Tibial nerve (tissue), 4 donors: ENCODE results near the gene WNT3A. TPM values are rescaled to one million over a fixed set of nuclear protein-coding genes. Genes with fewer than 3 reads are reported as not detected.

Experiments used
- DNase-seq, 2 donors: peaks; one replicate each; pipeline ENCODE4 v3.0.0-alpha.2; 2019; ENCODE audit warnings: low spot score in 2 of 2
- H3K27ac ChIP-seq, 4 donors: fragments of 200-600 bp; sonication (generic) in 3 of 4; one replicate each; pipeline ENCODE4 v1.5.1; 2017 to 2019; ENCODE audit warnings: mild to moderate bottlenecking in 1 of 4
- H3K27me3 ChIP-seq, 2 donors: fragments of 200-600 bp; sonication (generic) in 1 of 2; one replicate each; pipeline versions ENCODE4 v1.5.1 to v1.6.0; 2017 to 2019
- H3K36me3 ChIP-seq, 3 donors: fragments of 200-600 bp; sonication (generic); one replicate each; pipeline ENCODE4 v1.5.1; 2018 to 2019
- H3K4me1 ChIP-seq, 4 donors: fragments of 200-600 bp; sonication (generic) in 3 of 4; one replicate each; pipeline ENCODE4 v1.5.1; 2017 to 2019
- H3K4me3 ChIP-seq, 4 donors: fragments of 200-600 bp; sonication (generic) in 3 of 4; one replicate each; pipeline ENCODE4 v1.5.1; 2017 to 2019; ENCODE audit warnings: mild to moderate bottlenecking in 1 of 4, moderate library complexity in 1 of 4
- H3K9me3 ChIP-seq, 4 donors: fragments of 200-600 bp; sonication (generic) in 3 of 4; one replicate each; pipeline ENCODE4 v1.5.1; 2017 to 2019
- CTCF ChIP-seq, 5 experiments: fragments of 200-600 bp in 3 of 5; fragments of 450-650 bp in 2 of 5; sonication (generic) in 3 of 5; IDR thresholded peaks; one replicate each; pipeline ENCODE4 v1.5.1; 2016 to 2019; ENCODE audit warnings: antibody characterized with exemption in 5 of 5, mild to moderate bottlenecking in 3 of 5, moderate library complexity in 2 of 5
- EP300 ChIP-seq, 2 donors: sonication (generic); formaldehyde crosslinking; IDR thresholded peaks; one replicate each; pipeline ENCODE4 v1.6.1; 2017; ENCODE audit warnings: antibody characterized with exemption in 2 of 2, mild to moderate bottlenecking in 1 of 2
- POLR2A ChIP-seq, 2 donors: fragments of 450-650 bp; IDR thresholded peaks; one replicate each; pipeline ENCODE4 v1.6.1; 2017; ENCODE audit warnings: antibody characterized with exemption in 2 of 2, mild to moderate bottlenecking in 2 of 2, moderate library complexity in 2 of 2
- WGBS, 2 donors: methylation state at CpG; one replicate each; pipeline ENCODE4 v1.1.5; 2018; 5-methylcytosine and 5-hydroxymethylcytosine counted together
- total RNA-seq, 4 donors: library from RNA; depleted of rRNA; stranded (reverse); fragments of >200 nt; gene quantifications; one replicate each; pipeline ENCODE4 v1.1.0, GENCODE V29; 2016

Gene WNT3A
- total RNA-seq, 4 donors from 2014 or later: not detected

GRCh38 chr1:228076796-228077430 is 70.1 kb downstream of the WNT3A start:
- no peak overlapping the region for H3K27ac ChIP-seq
- no peaks in the 10 kb centered on the region for H3K36me3 ChIP-seq
- WGBS, 2 donors: 68 to 76% methylated on average over 9 of the region's 9 CpGs
- H3K9me3 ChIP-seq: no peaks in the 10 kb centered on the region
- H3K4me3 ChIP-seq: no peak overlapping the region
- H3K4me1 ChIP-seq: peaks cover 0 to 32% (median 10%) of the 10 kb centered on the region in 4 donors
- no peak for DNase-seq
- TF ChIP-seq EP300 (IDR thresholded peaks at IDR 0.05) (no peak), CTCF (IDR thresholded peaks at IDR 0.05) (no peak), POLR2A (IDR thresholded peaks at IDR 0.05) (no peak)
- no peaks in the 10 kb centered on the region for H3K27me3 ChIP-seq

GRCh38 chr1:228077565-228078330 is 71.0 kb downstream of the WNT3A start:
- Histone ChIP-seq H3K27me3 (no peaks in the 10 kb centered on the region), H3K36me3 (no peaks in the 10 kb centered on the region), H3K9me3 (no peaks in the 10 kb centered on the region), H3K27ac (no peak overlapping the region), H3K4me3 (no peak overlapping the region), H3K4me1 (peaks cover 0 to 32% (median 10%) of the 10 kb centered on the region in 4 donors)
- TF ChIP-seq POLR2A (IDR thresholded peaks at IDR 0.05): no peak
- TF ChIP-seq EP300 (IDR thresholded peaks at IDR 0.05): no peak
- no peak for TF ChIP-seq CTCF (IDR thresholded peaks at IDR 0.05)
- WGBS, 2 donors: 63 to 76% methylated on average over 10 of the region's 10 CpGs
- DNase-seq: no peak

- Histone ChIP-seq H3K27me3 (no peaks in the 10 kb centered on the region), H3K36me3 (no peaks in the 10 kb centered on the region), H3K9me3 (no peaks in the 10 kb centered on the region), H3K4me1 (peaks cover 0 to 27% (median 12%) of the 10 kb centered on the region in 4 donors), H3K4me3 (no peak overlapping the region), H3K27ac (no peak overlapping the region)
- 82 to 90% methylated on average over 6 to 7 of the region's 7 CpGs for WGBS, 2 donors
- no peak for TF ChIP-seq EP300 (IDR thresholded peaks at IDR 0.05)
- TF ChIP-seq CTCF (IDR thresholded peaks at IDR 0.05): no peak
- no peak for TF ChIP-seq POLR2A (IDR thresholded peaks at IDR 0.05)
- peak in 1 of 2 donors; percentile 5 for DNase-seq
Observed at GRCh38 chr1:228079013-228079412, 72.2 kb downstream of the WNT3A start.

GRCh38 chr1:228079601-228080263 is 72.9 kb downstream of the WNT3A start:
- Histone ChIP-seq H3K27me3 (no peaks in the 10 kb centered on the region), H3K27ac (no peak overlapping the region), H3K36me3 (no peaks in the 10 kb centered on the region), H3K4me1 (peaks cover 0 to 34% (median 19%) of the 10 kb centered on the region in 4 donors), H3K9me3 (no peaks in the 10 kb centered on the region), H3K4me3 (no peak overlapping the region)
- DNase-seq: peak in 1 of 2 donors; percentile 8
- WGBS, 2 donors: 81 to 85% methylated on average over 7 of the region's 7 CpGs
- TF ChIP-seq CTCF (IDR thresholded peaks at IDR 0.05) (no peak), POLR2A (IDR thresholded peaks at IDR 0.05) (no peak), EP300 (IDR thresholded peaks at IDR 0.05) (no peak)
